IMR-90 (cell line): ENCODE data around the gene SP140. TPM values are rescaled to one million over a fixed set of nuclear protein-coding genes. Genes with fewer than 3 reads are reported as not detected.
"Not testable (repeated sequence)": the region's sequence is repeated elsewhere in the genome, so short reads cannot be mapped to it uniquely, and the experiment has no call there.

ENCODE experiments used
- ATAC-seq: fragments of 200-7000 bp; cut with Tn5 transposase; 2 replicates; pipeline ENCODE4 v1.9.1; 2020; ENCODE audit warnings: low read depth, mild to moderate bottlenecking, moderate library complexity
- BruUV-seq: library from RNA; stranded (reverse); fragments of 400-500 nt; replicated peaks from 2 replicates; lab custom pipeline; 2021; lab: Mats Ljungman, UMichigan
- CTCF ChIA-PET: fragments of 300-600 bp; formaldehyde crosslinking; extraction: SDS; loops from one replicate; lab custom pipeline; 2021; ENCODE audit warnings: antibody characterized with exemption; lab: Yijun Ruan, JAX
- POLR2A ChIA-PET: fragments of 300-600 bp; sonication (Branson Sonifier 250); formaldehyde crosslinking; loops from one replicate; lab custom pipeline; 2022; ENCODE audit warnings: antibody characterized with exemption; ENCODE audit not compliant: unreplicated experiment; lab: Charles Lee
- DNase-seq: peaks from one replicate; pipeline ENCODE4 v3.0.0; 2013
- H2AFZ ChIP-seq: replicated peaks from 2 replicates; pipeline ENCODE3; 2013; ENCODE audit warnings: low read length, mild to moderate bottlenecking; ENCODE audit not compliant: poor library complexity
- H2AK5ac ChIP-seq: 2 replicates; pipeline ENCODE4 v1.6.1; 2013; ENCODE audit warnings: low read depth, low read length, inconsistent platforms
- H2AK9ac ChIP-seq: replicated peaks from 2 replicates; pipeline ENCODE3; 2013; ENCODE audit warnings: mild to moderate bottlenecking, low read depth, low read length, moderate library complexity; ENCODE audit not compliant: poor library complexity
- H2BK120ac ChIP-seq: 2 replicates; pipeline ENCODE4 v1.6.1; 2013; ENCODE audit warnings: low read depth, low read length, inconsistent platforms
- H2BK15ac ChIP-seq: 3 replicates; pipeline ENCODE4 v1.6.1; 2013; ENCODE audit warnings: low read depth, low read length, inconsistent platforms
- H2BK20ac ChIP-seq: 2 replicates; pipeline ENCODE4 v1.6.1; 2013; ENCODE audit warnings: low read depth, mild to moderate bottlenecking, inconsistent platforms, low read length, moderate library complexity
- H2BK5ac ChIP-seq: 2 replicates; pipeline ENCODE4 v1.6.1; 2013; ENCODE audit warnings: mild to moderate bottlenecking, low read depth, low read length, inconsistent platforms; ENCODE audit not compliant: poor library complexity, severe bottlenecking
- H3K14ac ChIP-seq: replicated peaks from 2 replicates; pipeline ENCODE4 v1.6.1; 2013; ENCODE audit warnings: low read depth, low read length, inconsistent platforms
- H3K18ac ChIP-seq: 2 replicates; pipeline ENCODE4 v1.6.1; 2013; ENCODE audit warnings: low read depth, low read length, control low read depth
- H3K23ac ChIP-seq: 2 replicates; pipeline ENCODE4 v1.6.1; 2013; ENCODE audit warnings: low read depth, low read length, inconsistent platforms
- H3K27ac ChIP-seq: 2 replicates; pipeline ENCODE4 v1.5.1; 2013; ENCODE audit warnings: mild to moderate bottlenecking, control low read depth, low read length; ENCODE audit not compliant: insufficient read depth
- H3K27me3 ChIP-seq: 2 replicates; pipeline ENCODE4 v1.6.1; 2013; ENCODE audit warnings: low read length; ENCODE audit not compliant: control insufficient read depth, insufficient read depth
- H3K36me3 ChIP-seq: 2 replicates; pipeline ENCODE4 v1.6.1; 2013; ENCODE audit warnings: low read length, mixed read lengths; ENCODE audit not compliant: control insufficient read depth, insufficient read depth
- H3K4ac ChIP-seq: 2 replicates; pipeline ENCODE4 v1.6.1; 2013; ENCODE audit warnings: low read depth, low read length, inconsistent platforms
- H3K4me1 ChIP-seq: 2 replicates; pipeline ENCODE4 v1.6.1; 2013; ENCODE audit warnings: low read length, mixed read lengths; ENCODE audit not compliant: control insufficient read depth, insufficient read depth
- H3K4me2 ChIP-seq: 2 replicates; pipeline ENCODE4 v1.6.1; 2013; ENCODE audit warnings: low read depth, mild to moderate bottlenecking, control low read depth, low read length, moderate library complexity
- H3K4me3 ChIP-seq: 2 replicates; pipeline ENCODE4 v1.5.1; 2013; ENCODE audit warnings: low read depth, mild to moderate bottlenecking, control low read depth, low read length, moderate library complexity; ENCODE audit not compliant: insufficient read depth
- H3K56ac ChIP-seq: 2 replicates; pipeline ENCODE4 v1.6.1; 2013; ENCODE audit warnings: low read length, inconsistent platforms; ENCODE audit not compliant: insufficient read depth; ENCODE audit errors: extremely low read depth
- H3K79me1 ChIP-seq, 2 experiments: 2 replicates each; pipeline ENCODE4 v1.6.1; 2013; ENCODE audit warnings: low read length in 2 of 2, inconsistent platforms in 1 of 2, low read depth in 1 of 2
- H3K9ac ChIP-seq: 2 replicates; pipeline ENCODE4 v1.6.1; 2013; ENCODE audit warnings: low read depth, low read length, control low read depth
- H3K9me1 ChIP-seq: 2 replicates; pipeline ENCODE4 v1.6.1; 2013; ENCODE audit warnings: low read length, inconsistent platforms; ENCODE audit not compliant: insufficient read depth
- H3K9me3 ChIP-seq: 2 replicates; pipeline ENCODE4 v1.6.1; 2013; ENCODE audit warnings: low read length; ENCODE audit not compliant: control insufficient read depth, insufficient read depth
- H4K20me1 ChIP-seq: 2 replicates; pipeline ENCODE4 v1.6.1; 2013; ENCODE audit warnings: low read length, inconsistent platforms; ENCODE audit not compliant: insufficient read depth
- H4K5ac ChIP-seq: 2 replicates; pipeline ENCODE4 v1.6.1; 2013; ENCODE audit warnings: mild to moderate bottlenecking, low read depth, low read length, control low read depth
- H4K8ac ChIP-seq, 2 experiments: 2 replicates each; pipeline ENCODE4 v1.6.1; 2013; ENCODE audit warnings: low read depth in 2 of 2, low read length in 2 of 2, control low read depth in 1 of 2, inconsistent platforms in 1 of 2
- H4K91ac ChIP-seq: 2 replicates; pipeline ENCODE4 v1.6.1; 2013; ENCODE audit warnings: low read depth, low read length, inconsistent platforms; ENCODE audit not compliant: insufficient read depth
- WGBS, 2 experiments: methylation state at CpG; one replicate each; pipeline versions ENCODE4 v1.1.5 to v1.1.7; 2013; ENCODE audit warnings: missing lambda C conversion rate in 2 of 2; ENCODE audit not compliant: insufficient read length in 1 of 2; ENCODE audit errors: extremely low coverage in 2 of 2; 5-methylcytosine and 5-hydroxymethylcytosine counted together
- dilution Hi-C: fragments of 300-500 bp; cut with HindIII; formaldehyde crosslinking; loops from one replicate; pipeline ENCODE4 v1.14.3; 2018; ENCODE audit warnings: low sequenced_read_pairs; ENCODE audit not compliant: unreplicated experiment
- in situ Hi-C: fragments of 300-500 bp; cut with MboI; formaldehyde crosslinking; loops from 3 replicates; pipeline ENCODE4 v1.14.3; 2019; ENCODE audit warnings: low sequenced_read_pairs, inconsistent platforms, mixed read lengths
- intact Hi-C: fragments of 100-400 bp; cut with micrococcal nuclease; formaldehyde crosslinking; loops from 2 replicates; pipeline ENCODE4 v1.10.0; 2022
- polyA plus RNA-seq, 3 experiments: library from polyadenylated mRNA; depleted of rRNA; stranded (reverse); fragments of >200 nt; gene quantifications; 2 replicates each; pipeline ENCODE4 v1.2.3, GENCODE V29; 2012; ENCODE audit warnings: low replicate concordance in 1 of 3
- total RNA-seq: library from RNA; depleted of rRNA; stranded (reverse); fragments of >200 nt; gene quantifications from 2 replicates; pipeline ENCODE4 v1.2.3, GENCODE V29; 2012

The SP140 gene
- total and polyA plus RNA-seq, 2 of the 4 experiments (the other 2 are of a cell fraction), result 1.4 TPM

GRCh38 chr2:230343041-230343624 is 117.6 kb downstream of the SP140 start:
- peaks cover 17% of the 10 kb centered on the region in 2 experiments for H3K79me1 ChIP-seq
- H3K4ac ChIP-seq, H4K8ac ChIP-seq, H3K9me3 ChIP-seq, H4K91ac ChIP-seq, H3K56ac ChIP-seq, H3K4me1 ChIP-seq, H2AFZ ChIP-seq, H2BK120ac ChIP-seq, H3K9me1 ChIP-seq, H2BK15ac ChIP-seq, H3K27me3 ChIP-seq, H2AK9ac ChIP-seq, H3K27ac ChIP-seq, ATAC-seq, H3K9ac ChIP-seq, H4K5ac ChIP-seq, H2BK20ac ChIP-seq, H2BK5ac ChIP-seq, BruUV-seq, H3K36me3 ChIP-seq, DNase-seq, H3K4me3 ChIP-seq, CTCF ChIA-PET, H3K18ac ChIP-seq, H3K23ac ChIP-seq, dilution Hi-C loops, H4K20me1 ChIP-seq, POLR2A ChIA-PET, intact Hi-C loops, in situ Hi-C loops, H3K14ac ChIP-seq, H3K4me2 ChIP-seq, H2AK5ac ChIP-seq: not testable (repeated sequence)
- WGBS, 2 experiments, result no CpG with 5 or more reads among the region's 2 CpGs
